Neutrophil (primary cell): ENCODE results near the gene ITGA2.

Experiments
- H3K27ac ChIP-seq: fragments of 200-600 bp; sonication (generic); 2 replicates; pipeline ENCODE4 v1.5.1; 2016; ENCODE audit warnings: mild to moderate bottlenecking, moderate library complexity
- H3K27me3 ChIP-seq: fragments of 200-600 bp; sonication (generic); 2 replicates; pipeline ENCODE4 v1.6.0; 2016; ENCODE audit warnings: mild to moderate bottlenecking
- H3K36me3 ChIP-seq: fragments of 200-600 bp; sonication (generic); 2 replicates; pipeline ENCODE4 v1.5.1; 2017
- H3K4me1 ChIP-seq, 2 experiments: fragments of 200-600 bp in 1 of 2; sonication (generic) in 1 of 2; 1 replicate in 1 of 2; 2 replicates in 1 of 2; pipeline versions ENCODE4 v1.5.1 to v1.6.1; 2013 to 2016; ENCODE audit warnings: low read depth in 1 of 2, low read length in 1 of 2, mild to moderate bottlenecking in 1 of 2, moderate library complexity in 1 of 2; ENCODE audit not compliant: control insufficient read depth in 1 of 2, insufficient read depth in 1 of 2
- H3K4me3 ChIP-seq, 2 experiments: fragments of 200-600 bp in 1 of 2; sonication (generic) in 1 of 2; 1 replicate in 1 of 2; 2 replicates in 1 of 2; pipeline ENCODE4 v1.5.1; 2013 to 2016; ENCODE audit warnings: low read depth in 1 of 2, low read length in 1 of 2, mild to moderate bottlenecking in 1 of 2, moderate library complexity in 1 of 2
- H3K9me3 ChIP-seq: fragments of 200-600 bp; sonication (generic); 2 replicates; pipeline ENCODE4 v1.5.1; 2016
- TF ChIP-seq, protein P1 (sequence below): fragments of 200-600 bp; sonication (generic); IDR thresholded peaks from 2 replicates; pipeline ENCODE4 v1.5.1; 2016; ENCODE audit warnings: antibody characterized with exemption

The ITGA2 gene

DNA sequence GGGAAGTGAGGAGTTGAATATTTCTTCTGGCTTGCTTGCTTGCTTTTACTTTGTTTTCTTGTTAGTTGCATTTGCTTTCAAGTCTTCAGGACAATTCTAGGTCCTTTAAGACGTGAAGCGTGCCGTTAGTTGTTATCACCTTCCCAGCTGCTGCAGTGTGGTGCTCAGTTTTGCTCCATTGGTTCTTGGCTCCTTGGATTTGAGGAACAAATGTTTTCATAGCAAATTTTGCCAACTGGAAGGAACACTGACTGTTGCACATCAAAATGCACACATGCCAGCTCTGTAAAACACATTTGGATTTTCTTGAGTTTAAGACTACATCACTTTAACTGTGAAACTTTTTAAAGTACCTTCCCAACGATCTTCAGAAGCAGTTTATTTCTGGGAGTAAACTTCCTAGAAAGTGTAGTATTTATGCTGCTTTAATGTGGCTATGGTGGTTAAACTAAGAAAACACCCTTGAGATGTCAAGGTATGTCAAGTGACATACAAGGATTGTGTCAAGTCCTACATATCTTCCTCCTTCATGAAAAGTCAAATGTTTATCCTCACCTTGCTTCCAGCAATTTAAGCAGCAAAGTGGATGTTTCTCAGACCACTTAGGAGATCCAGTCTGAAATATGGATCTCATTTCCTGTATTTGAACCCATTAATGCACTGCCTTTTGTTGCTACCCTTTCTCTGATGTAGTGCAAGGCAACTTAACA is 95.5 kb downstream of the ITGA2 start:
- TF ChIP-seq, protein P1, sequence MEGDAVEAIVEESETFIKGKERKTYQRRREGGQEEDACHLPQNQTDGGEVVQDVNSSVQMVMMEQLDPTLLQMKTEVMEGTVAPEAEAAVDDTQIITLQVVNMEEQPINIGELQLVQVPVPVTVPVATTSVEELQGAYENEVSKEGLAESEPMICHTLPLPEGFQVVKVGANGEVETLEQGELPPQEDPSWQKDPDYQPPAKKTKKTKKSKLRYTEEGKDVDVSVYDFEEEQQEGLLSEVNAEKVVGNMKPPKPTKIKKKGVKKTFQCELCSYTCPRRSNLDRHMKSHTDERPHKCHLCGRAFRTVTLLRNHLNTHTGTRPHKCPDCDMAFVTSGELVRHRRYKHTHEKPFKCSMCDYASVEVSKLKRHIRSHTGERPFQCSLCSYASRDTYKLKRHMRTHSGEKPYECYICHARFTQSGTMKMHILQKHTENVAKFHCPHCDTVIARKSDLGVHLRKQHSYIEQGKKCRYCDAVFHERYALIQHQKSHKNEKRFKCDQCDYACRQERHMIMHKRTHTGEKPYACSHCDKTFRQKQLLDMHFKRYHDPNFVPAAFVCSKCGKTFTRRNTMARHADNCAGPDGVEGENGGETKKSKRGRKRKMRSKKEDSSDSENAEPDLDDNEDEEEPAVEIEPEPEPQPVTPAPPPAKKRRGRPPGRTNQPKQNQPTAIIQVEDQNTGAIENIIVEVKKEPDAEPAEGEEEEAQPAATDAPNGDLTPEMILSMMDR, result no peak
- Histone ChIP-seq H3K36me3 (no peaks in the 10 kb centered on the region), H3K4me1 (no peaks in the 10 kb centered on the region), H3K27me3 (no peaks in the 10 kb centered on the region), H3K4me3 (no peak overlapping the region), H3K27ac (no peak overlapping the region), H3K9me3 (no peaks in the 10 kb centered on the region)

DNA sequence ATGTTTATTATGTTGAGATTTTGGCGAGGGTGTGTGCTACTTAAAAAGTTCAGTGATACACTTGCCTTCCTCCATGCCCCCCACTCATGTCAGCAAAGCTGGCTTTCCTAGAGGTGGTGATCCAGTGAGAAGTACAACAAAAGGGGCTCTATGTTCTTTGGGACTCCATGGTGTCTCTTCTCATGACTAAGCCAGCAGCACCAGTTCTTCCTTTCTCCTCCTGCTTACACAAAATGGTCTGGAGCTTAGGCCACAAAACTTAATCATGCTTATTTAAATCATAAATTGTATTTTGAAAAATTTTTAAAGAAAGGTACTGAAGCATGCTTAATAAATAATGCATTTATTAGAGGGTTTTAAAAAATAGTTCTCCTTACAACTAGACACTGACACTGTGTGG is 98.0 kb downstream of the ITGA2 start:
- no peak overlapping the region for H3K27ac ChIP-seq
- no peak overlapping the region for H3K4me3 ChIP-seq
- no peaks in the 10 kb centered on the region for H3K27me3 ChIP-seq
- TF ChIP-seq, protein P1, result no peak
- H3K4me1 ChIP-seq, result no peaks in the 10 kb centered on the region
- no peaks in the 10 kb centered on the region for H3K36me3 ChIP-seq
- no peaks in the 10 kb centered on the region for H3K9me3 ChIP-seq

DNA sequence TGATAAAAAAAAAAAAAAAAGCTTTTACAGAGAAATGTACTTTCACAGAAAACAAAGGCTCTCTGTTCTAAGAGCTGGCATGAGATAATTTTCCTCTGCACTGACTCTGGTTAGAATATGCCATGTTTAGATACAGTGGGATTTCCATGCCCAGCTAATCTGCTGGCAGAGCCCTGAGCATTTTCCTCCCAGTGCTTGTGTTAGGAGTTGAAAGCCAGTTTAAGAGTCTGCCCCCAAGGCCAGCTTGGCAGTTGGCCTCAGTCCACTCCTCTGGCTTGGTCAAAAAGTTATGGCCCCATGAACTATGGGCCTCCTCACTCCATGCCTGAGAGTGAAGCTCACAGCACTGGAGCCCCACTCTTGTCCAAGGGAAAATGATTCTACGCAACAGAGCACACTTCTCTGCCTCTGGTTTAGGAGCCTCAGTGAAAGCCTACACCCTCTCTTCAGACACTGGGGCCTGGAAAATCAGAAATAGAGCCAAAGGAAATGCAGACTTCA is 98.5 kb downstream of the ITGA2 start:
- Histone ChIP-seq H3K27ac (no peak overlapping the region), H3K27me3 (no peaks in the 10 kb centered on the region), H3K36me3 (no peaks in the 10 kb centered on the region), H3K4me3 (no peak overlapping the region), H3K4me1 (no peaks in the 10 kb centered on the region), H3K9me3 (no peaks in the 10 kb centered on the region)
- TF ChIP-seq, protein P1, result no peak

DNA sequence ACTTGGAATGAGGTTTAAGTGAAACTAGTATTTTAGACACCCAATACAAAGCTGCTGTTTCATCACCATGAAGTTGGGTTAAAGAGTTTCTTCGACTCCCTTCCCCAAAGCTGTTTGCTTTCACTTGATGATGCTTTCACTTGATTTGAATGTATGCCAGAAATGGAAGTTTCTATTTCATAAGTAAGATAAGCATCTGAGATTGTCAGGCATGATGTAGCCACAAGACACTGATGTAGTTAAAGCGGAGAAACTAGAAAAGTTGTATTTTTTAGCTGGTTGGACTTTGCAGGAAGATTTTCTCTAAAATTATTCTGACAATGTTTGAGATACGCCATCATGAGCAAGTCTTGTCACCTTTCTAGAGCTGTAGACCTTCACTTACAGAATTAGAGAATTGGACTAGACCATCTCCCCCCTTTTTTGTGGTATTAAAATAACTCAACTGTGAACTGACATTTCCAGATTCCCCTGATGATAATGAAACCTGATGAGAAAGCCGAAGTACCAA is 100.4 kb downstream of the ITGA2 start:
- H3K4me1 ChIP-seq, result no peaks in the 10 kb centered on the region

DNA sequence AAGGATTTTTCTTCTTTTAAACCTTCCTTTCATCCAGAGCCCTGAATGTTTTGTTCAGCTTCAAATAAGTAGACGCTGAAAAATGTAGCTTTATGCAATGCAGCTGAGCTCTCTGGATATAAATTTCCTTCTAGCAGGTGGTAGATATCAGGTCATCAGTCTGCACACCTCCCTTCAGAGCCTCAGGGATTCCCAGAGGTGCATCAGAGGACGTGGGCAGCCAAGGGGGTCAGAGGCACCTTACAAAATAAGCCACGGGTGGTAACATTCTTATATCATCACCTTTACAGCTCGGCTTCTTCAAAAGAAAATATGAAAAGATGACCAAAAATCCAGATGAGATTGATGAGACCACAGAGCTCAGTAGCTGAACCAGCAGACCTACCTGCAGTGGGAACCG is 101.1 kb downstream of the ITGA2 start:
- H3K4me3 ChIP-seq, result no peak overlapping the region
- TF ChIP-seq, protein P1, result no peak
- H3K36me3 ChIP-seq, result no peaks in the 10 kb centered on the region
- H3K4me1 ChIP-seq, result no peaks in the 10 kb centered on the region
- no peak overlapping the region for H3K27ac ChIP-seq
- no peaks in the 10 kb centered on the region for H3K9me3 ChIP-seq
- H3K27me3 ChIP-seq, result no peaks in the 10 kb centered on the region

More for the DNA sequence above, 100.4 kb downstream of the ITGA2 start:
- H3K36me3 ChIP-seq, result no peaks in the 10 kb centered on the region
- H3K9me3 ChIP-seq, result no peaks in the 10 kb centered on the region
- no peak overlapping the region for H3K27ac ChIP-seq
- TF ChIP-seq, protein P1, result no peak
- no peak overlapping the region for H3K4me3 ChIP-seq
- no peaks in the 10 kb centered on the region for H3K27me3 ChIP-seq
